Mesodermal cell (in vitro differentiated cells): Measurements from ENCODE around the gene EHD3.

Experiments used
- H3K27ac ChIP-seq: 2 replicates; pipeline ENCODE4 v1.7.0; 2013; ENCODE audit warnings: mild to moderate bottlenecking, low read depth, low read length, moderate library complexity; ENCODE audit not compliant: severe bottlenecking
- H3K36me3 ChIP-seq: 2 replicates; pipeline ENCODE4 v1.7.1; 2013; ENCODE audit warnings: mild to moderate bottlenecking, low read length, moderate library complexity; ENCODE audit not compliant: control insufficient read depth, insufficient read depth
- H3K4me1 ChIP-seq: one replicate; pipeline ENCODE4 v1.7.1; 2013; ENCODE audit warnings: mild to moderate bottlenecking, low read length; ENCODE audit not compliant: insufficient read depth, control insufficient read depth, poor library complexity, severe bottlenecking
- H3K4me3 ChIP-seq: 2 replicates; pipeline ENCODE4 v1.7.0; 2013; ENCODE audit warnings: low read length, control low read depth, mild to moderate bottlenecking; ENCODE audit not compliant: insufficient read depth, poor library complexity, severe bottlenecking; ENCODE audit errors: extremely low read depth
- H3K9me3 ChIP-seq: 2 replicates; pipeline ENCODE4 v1.7.1; 2013; ENCODE audit warnings: mild to moderate bottlenecking, low read length, moderate library complexity; ENCODE audit not compliant: control insufficient read depth
- WGBS, 2 experiments: methylation state at CpG; one replicate each; pipeline ENCODE4 v1.1.5; 2013; ENCODE audit warnings: missing lambda C conversion rate in 2 of 2; ENCODE audit not compliant: insufficient coverage in 2 of 2; 5-methylcytosine and 5-hydroxymethylcytosine counted together

The EHD3 gene

DNA sequence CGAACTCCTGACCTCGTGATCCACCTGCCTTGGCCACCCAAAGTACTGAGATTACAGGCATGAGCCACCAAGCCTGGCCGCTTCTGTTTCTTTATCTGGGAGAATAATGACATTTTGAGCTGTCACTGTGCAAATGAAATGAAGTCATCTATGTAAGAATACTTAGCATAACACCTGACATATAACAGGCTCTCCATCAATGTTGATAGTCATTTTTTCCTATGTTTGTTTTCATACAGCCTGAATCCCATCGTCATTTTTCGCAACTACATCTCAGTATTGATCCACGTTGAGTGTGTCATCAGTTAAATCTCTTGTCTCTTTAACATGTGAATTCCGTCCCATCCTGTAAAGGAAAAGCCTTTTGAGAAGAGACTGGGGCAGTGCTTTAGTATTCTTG lies 10.2 kb upstream of the EHD3 start:
- WGBS, 2 experiments = 82 to 93% methylated on average over 3 to 6 of the region's 7 CpGs
- Histone ChIP-seq H3K4me3 (no peak overlapping the region), H3K4me1 (no peaks in the 10 kb centered on the region), H3K36me3 (no peaks in the 10 kb centered on the region), H3K27ac (no peak overlapping the region), H3K9me3 (no peaks in the 10 kb centered on the region)

GRCh38 chr2:31226266-31226665 lies 7.7 kb upstream of the EHD3 start:
- Histone ChIP-seq H3K4me3 (no peak overlapping the region), H3K4me1 (no peaks in the 10 kb centered on the region), H3K27ac (no peak overlapping the region), H3K36me3 (no peaks in the 10 kb centered on the region), H3K9me3 (no peaks in the 10 kb centered on the region)
- 65 to 90% methylated on average over 2 of the region's 2 CpGs for WGBS, 2 experiments

DNA sequence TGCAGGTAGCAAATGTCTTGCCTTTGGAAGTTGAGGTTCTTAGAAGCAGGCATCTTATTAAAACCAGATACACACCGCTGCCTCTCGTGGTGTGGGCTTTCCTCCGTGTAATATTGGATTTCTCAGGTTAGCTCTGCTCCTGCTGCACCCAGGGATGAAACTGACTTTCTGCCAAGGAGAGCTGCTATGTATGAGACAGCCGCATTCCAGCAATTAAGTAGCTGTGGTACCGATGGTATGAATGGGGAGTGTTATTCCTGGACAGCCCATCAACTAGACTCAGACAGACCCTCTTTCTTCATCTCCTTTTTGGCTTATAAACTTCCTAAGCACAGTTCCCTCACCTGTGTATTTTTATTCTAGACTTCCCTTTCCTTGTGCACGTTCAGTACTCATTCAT lies 6.8 kb upstream of the EHD3 start:
- H3K4me1 ChIP-seq = no peaks in the 10 kb centered on the region
- WGBS, 2 experiments = 88 to 94% methylated on average over 4 of the region's 6 CpGs
- H3K4me3 ChIP-seq = no peak overlapping the region
- H3K27ac ChIP-seq = no peak overlapping the region
- no peaks in the 10 kb centered on the region for H3K36me3 ChIP-seq
- H3K9me3 ChIP-seq = no peaks in the 10 kb centered on the region

DNA sequence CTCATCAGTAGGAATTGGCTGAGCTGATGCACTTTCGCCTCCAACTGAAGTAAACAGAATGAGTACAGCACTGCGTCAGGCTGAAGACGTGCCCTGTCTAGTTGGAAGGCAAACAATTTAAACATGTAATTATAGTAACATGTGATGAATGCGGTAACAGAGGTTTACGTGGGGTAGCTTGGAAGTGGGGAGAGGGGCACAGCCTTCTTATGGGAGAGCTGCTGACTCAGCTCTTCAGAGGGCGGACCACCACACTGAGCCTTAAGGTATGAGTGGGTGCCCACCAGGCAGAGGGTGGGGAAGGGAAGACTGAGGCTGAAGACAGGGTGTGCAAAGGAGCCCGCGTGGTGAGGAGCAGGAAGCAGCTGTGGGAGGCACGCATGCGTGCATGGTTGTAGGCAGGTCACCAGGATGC lies 6.2 kb upstream of the EHD3 start:
- Histone ChIP-seq H3K4me1 (no peaks in the 10 kb centered on the region), H3K4me3 (no peak overlapping the region), H3K36me3 (no peaks in the 10 kb centered on the region), H3K27ac (no peak overlapping the region), H3K9me3 (no peaks in the 10 kb centered on the region)
- WGBS, 2 experiments = 90 to 98% methylated on average over 9 of the region's 10 CpGs

DNA sequence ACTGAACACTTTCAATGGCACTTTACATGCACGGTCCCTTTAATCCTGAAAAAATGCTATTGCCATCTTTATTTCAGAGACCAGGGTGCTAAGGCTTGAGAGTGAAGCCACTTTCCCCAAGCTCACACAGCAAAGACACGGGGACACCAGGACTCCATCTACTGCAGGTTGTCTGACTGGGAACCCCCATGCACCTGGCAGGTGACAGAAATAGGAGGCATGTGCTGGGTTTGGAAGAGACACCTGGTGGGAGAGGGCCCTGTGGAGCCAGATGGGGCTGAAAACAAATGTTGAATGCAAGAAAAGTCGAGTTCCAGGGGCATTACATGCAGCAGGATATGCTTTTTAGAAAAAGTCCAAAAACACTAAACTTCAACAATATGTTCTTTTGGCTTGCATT lies 5.2 kb upstream of the EHD3 start:
- Histone ChIP-seq H3K4me1 (no peaks in the 10 kb centered on the region), H3K27ac (no peak overlapping the region), H3K4me3 (no peak overlapping the region), H3K9me3 (no peaks in the 10 kb centered on the region), H3K36me3 (no peaks in the 10 kb centered on the region)
- 50 to 100% methylated on average over 1 of the region's 3 CpGs for WGBS, 2 experiments

DNA sequence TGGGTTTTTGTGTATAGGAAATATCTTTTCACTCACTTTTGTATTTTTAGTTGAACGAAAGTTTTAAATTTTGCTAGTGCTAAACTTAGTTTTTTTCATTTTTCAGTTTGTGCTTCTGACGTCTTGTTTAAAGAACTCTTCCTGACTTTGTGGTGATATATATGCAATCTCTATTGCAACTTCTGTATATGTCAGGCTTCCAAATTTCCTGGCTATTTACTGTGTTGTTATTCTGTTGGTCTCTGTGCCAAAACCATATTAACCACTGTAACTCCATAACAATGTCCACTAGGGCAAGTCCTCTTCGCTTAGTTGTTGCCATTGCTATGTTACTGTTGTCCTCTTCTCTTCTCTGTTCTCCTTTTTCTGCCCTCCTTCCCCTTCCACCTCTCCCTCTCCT lies 3.2 kb upstream of the EHD3 start:
- Histone ChIP-seq H3K36me3 (no peaks in the 10 kb centered on the region), H3K27ac (no peak overlapping the region), H3K4me3 (no peak overlapping the region), H3K9me3 (no peaks in the 10 kb centered on the region), H3K4me1 (peaks cover 11% of the 10 kb centered on the region)
- WGBS, 2 experiments = 88 to 100% methylated on average over 1 of the region's 3 CpGs

- H3K4me3 ChIP-seq = no peak overlapping the region
- H3K9me3 ChIP-seq = no peaks in the 10 kb centered on the region
- WGBS, 2 experiments = 79 to 82% methylated on average over 9 to 12 of the region's 15 CpGs
- peaks cover 17% of the 10 kb centered on the region for H3K4me1 ChIP-seq
- H3K36me3 ChIP-seq = peaks cover 6% of the 10 kb centered on the region
- no peak overlapping the region for H3K27ac ChIP-seq
Observed at GRCh38 chr2:31231571-31232302, 2.2 kb upstream of the EHD3 start.

DNA sequence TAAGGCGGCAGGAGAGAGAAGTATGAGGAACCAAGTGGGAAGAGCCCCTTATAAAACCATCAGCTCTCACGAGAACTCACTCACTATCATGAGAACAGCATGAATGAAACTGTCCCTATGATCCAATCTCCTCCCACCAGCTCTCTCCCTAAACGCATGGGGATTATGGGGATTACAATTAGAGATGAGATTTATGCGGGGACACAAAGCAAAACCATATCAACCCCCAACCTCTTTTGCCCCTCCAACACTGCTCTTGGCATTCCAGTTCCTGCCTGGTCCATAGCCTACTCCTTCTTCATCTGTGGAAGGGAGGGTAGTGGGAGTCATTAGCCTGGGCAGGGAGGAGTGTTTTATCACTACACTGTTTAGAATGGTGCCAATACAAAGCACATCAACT lies 1.4 kb upstream of the EHD3 start:
- 80% methylated on average over 1 of the region's 4 CpGs; no CpG with 5 or more reads in 1 of the 2 experiments for WGBS, 2 experiments

GRCh38 chr2:31233231-31233630 lies 721 bp upstream of the EHD3 start:
- 88 to 100% methylated on average over 1 of the region's 1 CpG for WGBS, 2 experiments

More for the DNA sequence above, 1.4 kb upstream of the EHD3 start:
- Histone ChIP-seq H3K4me3 (no peak overlapping the region), H3K36me3 (peaks cover 13% of the 10 kb centered on the region), H3K27ac (no peak overlapping the region), H3K4me1 (peaks cover 19% of the 10 kb centered on the region), H3K9me3 (no peaks in the 10 kb centered on the region)

DNA sequence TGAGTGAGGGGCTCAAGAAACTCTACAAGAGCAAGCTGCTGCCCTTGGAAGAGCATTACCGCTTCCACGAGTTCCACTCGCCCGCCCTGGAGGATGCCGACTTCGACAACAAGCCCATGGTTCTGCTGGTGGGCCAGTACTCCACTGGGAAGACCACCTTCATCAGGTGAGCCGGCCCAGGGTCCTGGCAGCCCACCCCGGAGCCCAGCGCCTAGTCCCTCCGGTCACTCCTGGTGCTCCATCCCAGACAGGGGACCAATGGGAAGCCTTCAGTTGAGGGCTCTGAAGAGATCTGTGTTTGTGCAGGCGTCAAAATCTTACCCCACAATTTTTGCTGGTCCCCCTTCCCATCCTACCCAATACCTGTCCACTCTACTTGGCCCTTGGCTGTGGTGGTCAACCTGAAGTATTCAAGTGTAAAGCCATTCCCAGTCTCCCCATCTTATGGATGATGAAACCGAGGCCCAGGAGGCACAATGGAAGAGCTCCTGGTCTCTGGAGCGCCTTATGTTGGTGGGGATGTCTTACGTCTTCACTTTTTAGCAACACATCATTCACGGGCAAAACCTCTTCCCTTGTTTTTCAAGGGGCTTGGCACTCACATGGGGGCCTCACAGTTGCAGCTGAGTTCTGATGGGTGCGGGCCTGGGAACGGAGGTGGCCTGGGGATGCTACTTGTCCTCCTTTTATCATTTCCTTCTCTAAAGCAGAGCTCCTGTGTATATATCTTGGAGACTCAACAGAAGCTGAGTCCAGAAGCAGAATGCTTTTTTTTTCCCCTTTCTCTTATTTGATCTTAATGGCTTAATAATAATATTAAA lies 941 bp downstream of the EHD3 start:
- 49 to 53% methylated on average over 10 to 13 of the region's 17 CpGs for WGBS, 2 experiments
- Histone ChIP-seq H3K4me1 (peaks cover 29% of the 10 kb centered on the region), H3K4me3 (peak overlapping the region; percentile 64), H3K27ac (no peak overlapping the region), H3K36me3 (peaks cover 19% of the 10 kb centered on the region), H3K9me3 (no peaks in the 10 kb centered on the region)

More at GRCh38 chr2:31233231-31233630, 721 bp upstream of the EHD3 start:
- no peak overlapping the region for H3K27ac ChIP-seq
- no peaks in the 10 kb centered on the region for H3K9me3 ChIP-seq
- peaks cover 13% of the 10 kb centered on the region for H3K36me3 ChIP-seq
- peaks cover 19% of the 10 kb centered on the region for H3K4me1 ChIP-seq
- peak overlapping the region; percentile 64 for H3K4me3 ChIP-seq

- Histone ChIP-seq H3K27ac (no peak overlapping the region), H3K36me3 (peaks cover 19% of the 10 kb centered on the region), H3K4me1 (peaks cover 31% of the 10 kb centered on the region), H3K4me3 (peak overlapping the region; percentile 64), H3K9me3 (no peaks in the 10 kb centered on the region)
- 85 to 100% methylated on average over 2 to 3 of the region's 4 CpGs for WGBS, 2 experiments
Observed at GRCh38 chr2:31235504-31235902, 1.6 kb downstream of the EHD3 start.
